CD4-positive, alpha-beta T cell treated with Interleukin-17A for 4 hours (primary cell): ENCODE results near the gene GCFC2.

ENCODE experiments used
- DNase-seq: peaks from one replicate; pipeline ENCODE4 v3.0.0-alpha.2; 2020; ENCODE audit warnings: mixed read lengths

GCFC2 gene

DNA sequence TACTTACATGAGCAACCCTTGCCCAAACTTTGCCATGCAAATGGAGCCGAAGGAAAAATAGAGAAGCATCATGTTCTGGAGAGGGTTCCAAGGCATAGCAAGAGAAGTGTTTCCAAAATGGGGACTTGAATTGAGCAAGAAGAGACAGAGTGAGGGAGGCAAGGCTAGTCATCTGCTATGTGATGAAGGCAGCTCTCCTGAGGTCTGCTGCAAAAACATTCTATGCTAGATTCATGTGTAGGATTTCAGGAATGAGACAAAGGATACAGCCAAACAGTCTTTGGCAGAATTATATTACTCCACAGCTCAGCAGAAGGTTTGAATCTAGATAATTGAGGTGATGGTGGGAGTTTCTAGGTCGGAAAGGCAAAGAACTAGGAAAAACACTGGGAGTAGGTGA is 88.2 kb downstream of the GCFC2 start:
- DNase-seq, result no peak

GRCh38 chr2:75621228-75621627 is 89.5 kb downstream of the GCFC2 start:
- DNase-seq, result no peak

DNA sequence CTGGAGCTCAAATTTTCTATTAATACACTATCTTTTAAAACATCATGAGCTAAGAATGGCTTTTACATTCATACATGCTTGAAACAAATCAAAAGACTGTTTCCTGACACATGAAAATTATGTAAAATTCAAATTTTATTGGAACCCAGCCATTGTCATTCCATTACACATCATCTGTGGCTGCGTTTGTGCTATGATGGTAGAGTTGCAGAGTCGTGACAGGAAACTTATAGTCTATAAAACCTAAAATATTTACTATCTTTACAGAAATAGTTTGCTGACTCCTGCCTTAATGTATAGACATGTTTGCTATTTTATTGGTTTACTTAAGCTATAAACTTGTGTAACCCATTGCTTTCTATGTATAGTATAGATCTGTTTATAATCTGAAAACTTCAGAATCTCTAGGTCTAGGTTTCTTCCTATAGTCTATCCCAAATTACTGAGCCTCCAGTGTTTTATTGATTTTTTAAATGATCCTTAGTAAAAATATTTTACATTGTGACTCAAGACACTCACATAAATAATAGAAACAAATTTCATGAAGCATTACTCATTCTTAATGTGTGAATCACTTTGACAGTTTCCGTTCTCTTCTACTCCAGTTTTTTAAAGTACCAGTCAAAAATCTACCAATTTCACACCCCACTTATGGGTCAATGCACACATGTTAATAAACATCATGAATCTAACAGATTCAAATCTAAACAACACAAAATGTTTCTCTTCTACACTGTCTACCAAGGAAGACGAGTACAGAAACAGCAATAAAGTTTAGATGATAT is 90.6 kb downstream of the GCFC2 start:
- no peak for DNase-seq

- no peak for DNase-seq
Observed at GRCh38 chr2:75616933-75617332, 93.8 kb downstream of the GCFC2 start.

DNA sequence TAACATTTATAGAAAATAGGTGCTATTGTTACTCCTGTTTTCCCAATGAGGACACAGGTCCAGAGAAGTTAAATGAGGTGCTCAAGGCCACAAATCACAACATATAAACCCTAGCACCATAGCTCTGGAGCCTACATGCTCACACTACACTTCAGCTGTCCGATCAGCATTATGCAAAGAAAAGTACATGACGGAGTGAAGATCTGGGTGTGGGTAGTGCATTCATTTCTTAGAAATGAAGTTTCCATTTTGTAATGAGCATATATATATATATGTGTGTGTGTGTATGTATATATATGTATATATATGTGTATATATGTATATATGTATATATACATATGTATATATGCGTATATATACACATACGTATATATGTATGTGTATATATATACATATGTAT is 94.3 kb downstream of the GCFC2 start:
- no peak for DNase-seq

- no peak for DNase-seq
Observed at GRCh38 chr2:75614162-75614651, 96.5 kb downstream of the GCFC2 start.

GRCh38 chr2:75612862-75613243 is 97.9 kb downstream of the GCFC2 start:
- no peak for DNase-seq
